ENCODE data around the gene MYO1F. TPM values are rescaled to one million over a fixed set of nuclear protein-coding genes. Genes with fewer than 3 reads are reported as not detected.
A peak's percentile ranks its signal among the peaks of the same experiment; 100 is the strongest.

MYO1F gene
- total and polyA plus RNA-seq, 2 of the 13 experiments (the other 11 are each of a cell fraction or from before 2014, with no cell fraction given), result 0.09 to 0.13 TPM

- TF ChIP-seq NR0B2 (CRISPR knock-in tag; IDR thresholded peaks at IDR 0.05), result no peak
- TF ChIP-seq ZNF879 (CRISPR knock-in tag; IDR thresholded peaks at IDR 0.05), result no peak
- no peak for TF ChIP-seq ATF5 (CRISPR knock-in tag; IDR thresholded peaks at IDR 0.05; ENCODE audit: low read depth)
- TF ChIP-seq ZNF331 (CRISPR knock-in tag; IDR thresholded peaks at IDR 0.05), result no peak
- TF ChIP-seq U2AF1 (optimal IDR thresholded peaks at IDR 0.05; ENCODE audit: low read depth, low read length), result no peak
- no peak for TF ChIP-seq TFAP4 (IDR thresholded peaks at IDR 0.05; ENCODE audit: borderline replicate concordance, low read depth)
- TF ChIP-seq XRCC5 (optimal IDR thresholded peaks at IDR 0.05; ENCODE audit: low read length), result no peak
- no peak for TF ChIP-seq NR2F6 (IDR thresholded peaks at IDR 0.05)
- peak; percentile 13; the same call in 1 of the 2 replicates for TF ChIP-seq NR2F6 (CRISPR knock-in tag; IDR thresholded peaks at IDR 0.05)
- peak; percentile 30; the same call in 1 of the 2 replicates for TF ChIP-seq LBX2 (CRISPR knock-in tag; IDR thresholded peaks at IDR 0.05; ENCODE audit: borderline replicate concordance)
- no peak for TF ChIP-seq SNAI1 (CRISPR knock-in tag; IDR thresholded peaks at IDR 0.05; ENCODE audit: borderline replicate concordance)
- TF ChIP-seq MYPOP (CRISPR knock-in tag; IDR thresholded peaks at IDR 0.05), result no peak
- TF ChIP-seq KLF9 (CRISPR knock-in tag; IDR thresholded peaks at IDR 0.05; ENCODE audit: low read depth), result no peak
- no peak for TF ChIP-seq ZNF264 (CRISPR knock-in tag; IDR thresholded peaks at IDR 0.05)
- TF ChIP-seq TOE1 (CRISPR knock-in tag; IDR thresholded peaks at IDR 0.05), result no peak
- TF ChIP-seq NFAT5 (CRISPR knock-in tag; IDR thresholded peaks at IDR 0.05), result no peak
- no peak for TF ChIP-seq RBM22 (optimal IDR thresholded peaks at IDR 0.05; ENCODE audit: low read length)
- peak; percentile 52; the same call in 1 of the 2 replicates for TF ChIP-seq ZNF747 (CRISPR knock-in tag; IDR thresholded peaks at IDR 0.05; ENCODE audit: borderline replicate concordance)
- no peak for TF ChIP-seq ZNF234 (CRISPR knock-in tag; conservative IDR thresholded peaks at IDR 0.05)
- no peak; the same call in 1 of the 2 replicates for TF ChIP-seq ZNF691 (CRISPR knock-in tag; IDR thresholded peaks at IDR 0.05; ENCODE audit: borderline replicate concordance, low read depth)
Measured at GRCh38 chr19:8513687-8514504, 63.3 kb downstream of the MYO1F start, which contains the start of gene ZNF414 (continued).

Data from HepG2 (cell line).